SK-N-SH (cell line): ENCODE measurements around the gene HIGD2B. TPM values are rescaled to one million over a fixed set of nuclear protein-coding genes. Genes with fewer than 3 reads are reported as not detected.
A peak's percentile ranks its signal among the peaks of the same experiment; 100 is the strongest.

Experiments
- CTCF ChIA-PET: fragments of 300-600, 350-600 bp; formaldehyde crosslinking; extraction: SDS; loops from one replicate; lab custom pipeline; 2021; lab: Yijun Ruan, JAX
- POLR2A ChIA-PET: fragments of 350-600 bp; sonication (Branson Sonifier 250); formaldehyde crosslinking; extraction: SDS; loops from one replicate; lab custom pipeline; 2020; ENCODE audit warnings: antibody characterized with exemption, inconsistent platforms; lab: Yijun Ruan, JAX
- DNase-seq: peaks from one replicate; pipeline ENCODE4 v3.0.0; 2012
- H2AFZ ChIP-seq: fragments of 200-600 bp; sonication (generic); 2 replicates; pipeline ENCODE4 v1.8.1; 2016; ENCODE audit warnings: antibody characterized with exemption, mild to moderate bottlenecking, low read depth
- H3F3A ChIP-seq: fragments of 200-600 bp; sonication (generic); replicated peaks from 2 replicates; pipeline ENCODE3; 2016; ENCODE audit warnings: antibody characterized with exemption, mild to moderate bottlenecking; ENCODE audit not compliant: insufficient read depth
- H3K27ac ChIP-seq, 2 experiments: fragments of 200-500 bp in 1 of 2; fragments of 200-600 bp in 1 of 2; sonication (Bioruptor generic) in 1 of 2; sonication (generic), shearing (Covaris generic) in 1 of 2; 2 replicates each; pipeline versions ENCODE4 v1.5.1 to v1.6.1; 2014 to 2016; ENCODE audit warnings: low read depth in 2 of 2, inconsistent platforms in 1 of 2, low read length in 1 of 2, mild to moderate bottlenecking in 1 of 2, mixed read lengths in 1 of 2
- H3K27me3 ChIP-seq: fragments of 200-600 bp; sonication (generic), shearing (Covaris generic); 2 replicates; pipeline ENCODE4 v1.6.1; 2016; ENCODE audit warnings: mixed run types; ENCODE audit not compliant: insufficient read depth
- H3K36me3 ChIP-seq, 2 experiments: fragments of 200-500 bp in 1 of 2; fragments of 200-600 bp in 1 of 2; sonication (Bioruptor generic) in 1 of 2; sonication (generic) in 1 of 2; replicated peaks in 1 of 2; 2 replicates each; pipeline versions ENCODE3 to v1.5.1; 2014 to 2016; ENCODE audit warnings: low read length in 1 of 2, mild to moderate bottlenecking in 1 of 2; ENCODE audit not compliant: insufficient read depth in 2 of 2, control insufficient read depth in 1 of 2
- H3K4me1 ChIP-seq, 2 experiments: fragments of 200-500 bp in 1 of 2; fragments of 200-600 bp in 1 of 2; sonication (Bioruptor generic) in 1 of 2; sonication (generic), shearing (Covaris generic) in 1 of 2; 2 replicates each; pipeline versions ENCODE4 v1.5.1 to v1.6.1; 2014 to 2016; ENCODE audit warnings: low read depth in 1 of 2, low read length in 1 of 2, mixed run types in 1 of 2; ENCODE audit not compliant: insufficient read depth in 2 of 2, control insufficient read depth in 1 of 2
- H3K4me2 ChIP-seq: fragments of 200-600 bp; sonication (generic), shearing (Covaris generic); 2 replicates; pipeline ENCODE4 v1.6.1; 2017; ENCODE audit warnings: mixed run types
- H3K4me3 ChIP-seq, 2 experiments: fragments of 200-500 bp in 1 of 2; fragments of 200-600 bp in 1 of 2; sonication (Bioruptor generic) in 1 of 2; sonication (generic), shearing (Covaris generic) in 1 of 2; 2 replicates each; pipeline versions ENCODE4 v1.5.1 to v1.8.1; 2014 to 2016; ENCODE audit warnings: low read depth in 2 of 2, inconsistent platforms in 1 of 2, low read length in 1 of 2, mild to moderate bottlenecking in 1 of 2, mixed read lengths in 1 of 2, moderate library complexity in 1 of 2
- H3K79me2 ChIP-seq: fragments of 200-600 bp; sonication (generic); 2 replicates; pipeline ENCODE4 v1.8.1; 2017; ENCODE audit warnings: mild to moderate bottlenecking; ENCODE audit not compliant: insufficient read depth
- H3K9ac ChIP-seq: fragments of 200-600 bp; sonication (generic); 2 replicates; pipeline ENCODE4 v1.6.1; 2017; ENCODE audit warnings: mixed run types
- H3K9me2 ChIP-seq: fragments of 200-600 bp; sonication (generic); 2 replicates; pipeline ENCODE4 v1.6.1; 2017; ENCODE audit warnings: mixed run types
- H3K9me3 ChIP-seq: fragments of 200-600 bp; sonication (generic); 2 replicates; pipeline ENCODE4 v1.6.1; 2017; ENCODE audit warnings: mixed run types, mild to moderate bottlenecking, moderate library complexity
- H4K20me1 ChIP-seq: fragments of 200-600 bp; sonication (generic); 2 replicates; pipeline ENCODE4 v1.6.1; 2017; ENCODE audit warnings: mild to moderate bottlenecking, mixed run types; ENCODE audit not compliant: insufficient read depth
- CHD2 ChIP-seq: fragments of 150-350 bp; IDR thresholded peaks from 2 replicates; pipeline ENCODE4 v1.6.1; 2018; ENCODE audit warnings: low read length; ENCODE audit not compliant: partially characterized antibody
- CTCF ChIP-seq: fragments of 200-600 bp; sonication (generic); IDR thresholded peaks from 2 replicates; pipeline ENCODE4 v1.6.1; 2017; ENCODE audit warnings: antibody characterized with exemption, mild to moderate bottlenecking, moderate library complexity
- EP300 ChIP-seq, 2 experiments: IDR thresholded peaks; 2 replicates each; pipeline versions ENCODE4 v1.4.0 to v1.6.1; 2012; ENCODE audit warnings: borderline replicate concordance in 1 of 2, low read depth in 1 of 2, low read length in 1 of 2
- EZH2phosphoT487 ChIP-seq: fragments of 200-600 bp; sonication (generic); IDR thresholded peaks from 2 replicates; pipeline ENCODE4 v1.6.1; 2017; ENCODE audit warnings: low read depth, mixed run types, mild to moderate bottlenecking, antibody characterized with exemption, moderate library complexity, borderline replicate concordance
- MXI1 ChIP-seq: IDR thresholded peaks from 2 replicates; pipeline ENCODE4 v1.6.1; 2012; ENCODE audit warnings: mild to moderate bottlenecking, low read depth, low read length, improper control_type of control experiment
- NRF1 ChIP-seq: IDR thresholded peaks from 2 replicates; pipeline ENCODE4 v1.6.1; 2012; ENCODE audit warnings: low read depth, mild to moderate bottlenecking, low read length
- RAD21 ChIP-seq: IDR thresholded peaks from 2 replicates; pipeline ENCODE4 v1.6.1; 2012; ENCODE audit warnings: mild to moderate bottlenecking, low read length
- REST ChIP-seq: IDR thresholded peaks from 2 replicates; pipeline ENCODE4 v1.6.1; 2012; ENCODE audit warnings: mild to moderate bottlenecking, low read depth, low read length, moderate library complexity
- RXRA ChIP-seq: IDR thresholded peaks from 2 replicates; pipeline ENCODE4 v1.4.0; 2012; ENCODE audit warnings: low read depth, mild to moderate bottlenecking, borderline replicate concordance
- SMC3 ChIP-seq: IDR thresholded peaks from 2 replicates; pipeline ENCODE4 v1.6.1; 2012; ENCODE audit warnings: low read depth, low read length, improper control_type of control experiment
- TCF12 ChIP-seq: IDR thresholded peaks from 2 replicates; pipeline ENCODE4 v1.4.0; 2012
- TEAD4 ChIP-seq: IDR thresholded peaks from 2 replicates; pipeline ENCODE4 v1.4.0; 2012; ENCODE audit warnings: mild to moderate bottlenecking, borderline replicate concordance; ENCODE audit not compliant: insufficient read depth
- USF2 ChIP-seq: fragments of 150-350 bp; IDR thresholded peaks from 2 replicates; pipeline ENCODE4 v1.6.1; 2017; ENCODE audit warnings: antibody characterized with exemption, low read length, low read depth, borderline replicate concordance
- WGBS: methylation state at CpG from one replicate; pipeline ENCODE4 v1.1.6; 2017; ENCODE audit warnings: low lambda C conversion rate; 5-methylcytosine and 5-hydroxymethylcytosine counted together
- polyA plus RNA-seq, 3 experiments: library from polyadenylated mRNA; depleted of rRNA; stranded (reverse); fragments of >200 nt; gene quantifications; 2 replicates each; pipeline ENCODE4 v1.2.3, GENCODE V29; 2012

The HIGD2B gene
- polyA plus RNA-seq, 1 of the 3 experiments (the other 2 are of a cell fraction), result not detected

GRCh38 chr15:72724028-72724427 is 38.0 kb upstream of the HIGD2B start:
- no peaks in the 10 kb centered on the region for H3K9me2 ChIP-seq
- 79% methylated on average over 1 of the region's 1 CpG for WGBS
- no peak for DNase-seq
- H3K79me2 ChIP-seq, result no peaks in the 10 kb centered on the region; the same call in 1 of the 2 replicates
- H4K20me1 ChIP-seq, result no peaks in the 10 kb centered on the region
- TF ChIP-seq SMC3 (no peak), CTCF (no peak), NRF1 (no peak), MXI1 (no peak)
- H3K27me3 ChIP-seq, result no peaks in the 10 kb centered on the region
- no peak overlapping the region for H3K9ac ChIP-seq
- CTCF ChIA-PET, result interaction anchor here (1.0 to 4.2 kb wide), 5 partner anchors 10 to 550 kb away, joined by 3 to 72 read pairs (median 15); no protein-coding TSS in a partner anchor
- H3K9me3 ChIP-seq, result no peaks in the 10 kb centered on the region
- POLR2A ChIA-PET, result no interaction called here
- no peak overlapping the region for H3K4me2 ChIP-seq
- no peaks in the 10 kb centered on the region for H3K4me1 ChIP-seq
- H2AFZ ChIP-seq, result no peak overlapping the region
- H3F3A ChIP-seq, result no peaks in the 10 kb centered on the region
- H3K4me3 ChIP-seq, result no peak overlapping the region
- H3K27ac ChIP-seq, result no peak overlapping the region
- H3K36me3 ChIP-seq, result peaks cover 3 to 22% of the 10 kb centered on the region in 2 experiments

GRCh38 chr15:72722071-72722696 is 36.2 kb upstream of the HIGD2B start:
- WGBS, result 13% methylated on average over 3 of the region's 3 CpGs
- DNase-seq, result peak; percentile 54
- H3K4me2 ChIP-seq, result no peak overlapping the region

More at GRCh38 chr15:72722071-72722696, 36.2 kb upstream of the HIGD2B start:
- Histone ChIP-seq H2AFZ (no peak overlapping the region), H3K4me3 (no peak overlapping the region; a peak in 1 of 4 replicates), H3K9me3 (no peaks in the 10 kb centered on the region), H3K79me2 (no peaks in the 10 kb centered on the region; the same call in 1 of the 2 replicates), H4K20me1 (no peaks in the 10 kb centered on the region), H3F3A (no peaks in the 10 kb centered on the region), H3K27ac (no peak overlapping the region), H3K9ac (no peak overlapping the region), H3K27me3 (no peaks in the 10 kb centered on the region), H3K9me2 (no peaks in the 10 kb centered on the region), H3K4me1 (no peaks in the 10 kb centered on the region), H3K36me3 (peaks cover 4 to 25% of the 10 kb centered on the region in 2 experiments)
- ChIA-PET CTCF (interaction anchor here (0.7 to 4.2 kb wide), 43 partner anchors 11 to 554 kb away, joined by 3 to 72 read pairs (median 4); partner anchors contain the start of genes BBS4 and HIGD2B), POLR2A (interaction anchor here (0.6 kb wide), 1 partner anchor 550 kb away, joined by 4 read pairs; no protein-coding TSS in a partner anchor)
- TF ChIP-seq EP300 (IDR thresholded peaks at IDR 0.05; ENCODE audit: borderline replicate concordance in 1 of 2, low read depth in 1 of 2, low read length in 1 of 2) (no peak), RAD21 (peak; percentile 74), RXRA (no peak), REST (no peak), USF2 (no peak), CTCF (peak; percentile 93), TCF12 (peak; percentile 26; the same call in 1 of the 2 replicates), EZH2phosphoT487 (no peak), TEAD4 (no peak), SMC3 (peak; percentile 56), CHD2 (peak; percentile 8)
